ENCODE measurements around the gene PDE3A. TPM values are rescaled to one million over a fixed set of nuclear protein-coding genes. Genes with fewer than 3 reads are reported as not detected.

PDE3A gene
- total RNA-seq, 1 experiment from 2014 or later: 0.12 TPM

- TF ChIP-seq, protein P1, sequence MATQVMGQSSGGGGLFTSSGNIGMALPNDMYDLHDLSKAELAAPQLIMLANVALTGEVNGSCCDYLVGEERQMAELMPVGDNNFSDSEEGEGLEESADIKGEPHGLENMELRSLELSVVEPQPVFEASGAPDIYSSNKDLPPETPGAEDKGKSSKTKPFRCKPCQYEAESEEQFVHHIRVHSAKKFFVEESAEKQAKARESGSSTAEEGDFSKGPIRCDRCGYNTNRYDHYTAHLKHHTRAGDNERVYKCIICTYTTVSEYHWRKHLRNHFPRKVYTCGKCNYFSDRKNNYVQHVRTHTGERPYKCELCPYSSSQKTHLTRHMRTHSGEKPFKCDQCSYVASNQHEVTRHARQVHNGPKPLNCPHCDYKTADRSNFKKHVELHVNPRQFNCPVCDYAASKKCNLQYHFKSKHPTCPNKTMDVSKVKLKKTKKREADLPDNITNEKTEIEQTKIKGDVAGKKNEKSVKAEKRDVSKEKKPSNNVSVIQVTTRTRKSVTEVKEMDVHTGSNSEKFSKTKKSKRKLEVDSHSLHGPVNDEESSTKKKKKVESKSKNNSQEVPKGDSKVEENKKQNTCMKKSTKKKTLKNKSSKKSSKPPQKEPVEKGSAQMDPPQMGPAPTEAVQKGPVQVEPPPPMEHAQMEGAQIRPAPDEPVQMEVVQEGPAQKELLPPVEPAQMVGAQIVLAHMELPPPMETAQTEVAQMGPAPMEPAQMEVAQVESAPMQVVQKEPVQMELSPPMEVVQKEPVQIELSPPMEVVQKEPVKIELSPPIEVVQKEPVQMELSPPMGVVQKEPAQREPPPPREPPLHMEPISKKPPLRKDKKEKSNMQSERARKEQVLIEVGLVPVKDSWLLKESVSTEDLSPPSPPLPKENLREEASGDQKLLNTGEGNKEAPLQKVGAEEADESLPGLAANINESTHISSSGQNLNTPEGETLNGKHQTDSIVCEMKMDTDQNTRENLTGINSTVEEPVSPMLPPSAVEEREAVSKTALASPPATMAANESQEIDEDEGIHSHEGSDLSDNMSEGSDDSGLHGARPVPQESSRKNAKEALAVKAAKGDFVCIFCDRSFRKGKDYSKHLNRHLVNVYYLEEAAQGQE (IDR thresholded peaks at IDR 0.05; ENCODE audit: low read depth): no peak
Observed at GRCh38 chr12:20592556-20592955, 224.2 kb downstream of the PDE3A start (continued).

DNA sequence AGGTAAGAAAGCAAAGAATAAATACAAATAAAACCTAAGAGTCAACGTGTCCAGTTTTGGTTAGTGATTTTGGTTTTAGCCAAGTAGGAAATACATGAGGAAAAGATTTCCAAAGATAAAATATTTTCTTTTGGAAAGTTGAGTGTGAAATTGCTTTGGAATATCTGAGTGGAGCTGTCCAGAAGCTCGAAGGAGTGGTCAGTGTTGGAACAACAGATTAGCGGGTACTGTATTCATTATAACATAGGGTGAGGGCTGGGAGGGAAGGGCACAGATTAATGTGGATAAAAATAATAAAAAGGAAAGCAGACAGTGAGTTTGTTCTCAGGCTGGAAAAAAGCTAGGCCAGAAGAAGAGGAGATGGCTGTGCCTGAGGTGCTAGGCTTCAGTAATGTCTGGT, 225.3 kb downstream of the PDE3A start:
- BruUV-seq (replicated peaks): no TSS peak
- Histone ChIP-seq H3K4me1 (ENCODE audit: control insufficient read depth in 1 of 2, insufficient read depth in 2 of 2, low read length in 2 of 2) (no peaks in the 10 kb centered on the region), H3K4me3 (replicated peaks in 1 of 2; ENCODE audit: low read depth in 1 of 2, low read length in 2 of 2) (no peak overlapping the region), H3K27me3 (ENCODE audit: insufficient read depth, low read length) (no peaks in the 10 kb centered on the region), H3K9ac (ENCODE audit: low read length) (no peak overlapping the region), H3K9me2 (ENCODE audit: insufficient read depth) (no peaks in the 10 kb centered on the region), H3K4me2 (ENCODE audit: low read length) (no peak overlapping the region), H3K79me2 (ENCODE audit: insufficient read depth, low read length) (no peaks in the 10 kb centered on the region), H3K36me3 (ENCODE audit: control insufficient read depth in 1 of 2, insufficient read depth in 2 of 2, low read length in 2 of 2) (no peaks in the 10 kb centered on the region), H3K9me3 (ENCODE audit: control insufficient read depth in 1 of 2, insufficient read depth in 1 of 2, low read depth in 1 of 2, low read length in 2 of 2) (no peaks in the 10 kb centered on the region), H4K20me1 (ENCODE audit: insufficient read depth) (no peaks in the 10 kb centered on the region), H3K27ac (ENCODE audit: low read depth, low read length) (no peak overlapping the region), H2AFZ (ENCODE audit: low read depth, low read length, poor library complexity, severe bottlenecking) (no peak overlapping the region)
- ChIA-PET CTCF (no interaction called here), POLR2A (no interaction called here), RAD21 (ENCODE audit: low non-redundant PET in 1 of 2, low total read pairs in 2 of 2, uncharacterized antibody in 2 of 2, unreplicated experiment in 2 of 2) (no interaction called here)
- TF ChIP-seq CEBPB (IDR thresholded peaks at IDR 0.05; ENCODE audit: low read depth) (no peak), CBX3 (IDR thresholded peaks at IDR 0.05; ENCODE audit: low read depth) (no peak), SIN3A (IDR thresholded peaks at IDR 0.05; ENCODE audit: low read depth) (no peak), EGR1 (IDR thresholded peaks at IDR 0.05; ENCODE audit: low read depth) (no peak), MAX (IDR thresholded peaks at IDR 0.05) (no peak), POLR2AphosphoS5 (IDR thresholded peaks at IDR 0.05; ENCODE audit: low read depth, low read length) (no peak), ZFX (IDR thresholded peaks at IDR 0.05) (no peak), FOSL1 (IDR thresholded peaks at IDR 0.05; ENCODE audit: low read depth) (no peak), EZH2 (IDR thresholded peaks at IDR 0.05) (no peak), SP1 (IDR thresholded peaks at IDR 0.05; ENCODE audit: low read depth) (no peak), YY1 (IDR thresholded peaks at IDR 0.05; ENCODE audit: extremely low read depth, insufficient replicate concordance, low read depth, low read length) (no peak), TCF7L2 (IDR thresholded peaks at IDR 0.05; ENCODE audit: borderline replicate concordance, extremely low read depth, insufficient read depth, insufficient read length) (no peak), SRF (IDR thresholded peaks at IDR 0.05; ENCODE audit: low read depth) (no peak)
- TF ChIP-seq, protein P2, sequence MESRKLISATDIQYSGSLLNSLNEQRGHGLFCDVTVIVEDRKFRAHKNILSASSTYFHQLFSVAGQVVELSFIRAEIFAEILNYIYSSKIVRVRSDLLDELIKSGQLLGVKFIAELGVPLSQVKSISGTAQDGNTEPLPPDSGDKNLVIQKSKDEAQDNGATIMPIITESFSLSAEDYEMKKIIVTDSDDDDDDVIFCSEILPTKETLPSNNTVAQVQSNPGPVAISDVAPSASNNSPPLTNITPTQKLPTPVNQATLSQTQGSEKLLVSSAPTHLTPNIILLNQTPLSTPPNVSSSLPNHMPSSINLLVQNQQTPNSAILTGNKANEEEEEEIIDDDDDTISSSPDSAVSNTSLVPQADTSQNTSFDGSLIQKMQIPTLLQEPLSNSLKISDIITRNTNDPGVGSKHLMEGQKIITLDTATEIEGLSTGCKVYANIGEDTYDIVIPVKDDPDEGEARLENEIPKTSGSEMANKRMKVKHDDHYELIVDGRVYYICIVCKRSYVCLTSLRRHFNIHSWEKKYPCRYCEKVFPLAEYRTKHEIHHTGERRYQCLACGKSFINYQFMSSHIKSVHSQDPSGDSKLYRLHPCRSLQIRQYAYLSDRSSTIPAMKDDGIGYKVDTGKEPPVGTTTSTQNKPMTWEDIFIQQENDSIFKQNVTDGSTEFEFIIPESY (IDR thresholded peaks at IDR 0.05; ENCODE audit: extremely low read depth, insufficient replicate concordance, low read length): no peak
- intact Hi-C loops (cut with micrococcal nuclease): no loop called here
- DNase-seq (ENCODE audit: low read depth, low spot score) (no peak), ATAC-seq (no peak)

Data from HCT116 (cell line).